ENCODE data around the gene LAMTOR2.

Gene LAMTOR2

DNA sequence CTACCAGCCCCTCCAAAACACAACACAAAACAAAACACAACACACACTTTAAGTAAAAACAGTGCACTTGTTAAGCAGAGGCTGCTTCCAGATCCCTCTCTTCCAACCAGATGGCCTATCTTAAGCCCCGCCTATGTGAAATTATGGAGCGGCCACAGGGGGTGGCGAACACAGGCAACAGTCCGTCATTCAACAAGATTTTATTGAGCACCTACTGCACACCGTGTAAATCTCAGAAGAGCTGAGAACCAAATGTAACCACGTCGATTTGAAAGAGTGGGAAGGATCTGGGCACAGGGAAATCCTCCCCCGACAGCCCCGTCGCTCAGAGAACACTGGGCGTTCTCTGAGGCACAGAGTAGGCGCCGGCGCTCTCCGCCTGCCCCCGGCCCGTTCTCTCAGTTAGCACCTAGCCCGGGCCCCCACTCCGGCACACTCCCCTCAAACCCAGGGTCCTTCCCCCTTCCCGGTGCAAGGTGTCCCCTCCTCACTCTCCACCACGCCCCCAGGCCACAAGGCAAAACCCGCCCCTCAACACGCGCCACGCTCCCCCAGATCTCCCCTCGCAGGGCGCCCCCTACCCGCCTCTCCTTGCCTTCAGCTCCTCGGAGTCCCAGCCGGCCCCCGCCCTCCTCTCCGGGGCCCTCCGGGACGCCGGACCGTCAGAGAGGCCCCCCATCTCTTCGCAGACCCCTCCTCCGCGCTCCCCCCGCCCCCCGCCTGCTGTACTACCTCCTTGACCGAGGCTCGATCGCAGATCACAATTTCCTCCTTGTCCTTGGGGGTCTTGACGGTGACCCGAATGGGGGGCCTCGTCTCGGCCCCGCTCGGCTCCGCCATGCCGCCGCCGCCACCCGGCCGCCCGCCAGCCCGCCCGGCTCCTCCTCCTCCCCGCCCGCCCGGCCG is 1.5 kb upstream of the LAMTOR2 start:
- H3K36me3 ChIP-seq (ENCODE audit: control insufficient read depth in 1 of 2, insufficient read depth in 2 of 2, low read length in 2 of 2) = peaks cover 20 to 25% of the 10 kb centered on the region in 2 experiments
- H4K12ac ChIP-seq (ENCODE audit: low read depth, low read length) = no peak overlapping the region
- H2AFZ ChIP-seq (ENCODE audit: insufficient read depth, low read length, poor library complexity) = peak overlapping the region; percentile 58
- no peak overlapping the region for H2BK12ac ChIP-seq (ENCODE audit: low read length)
- H3K4me1 ChIP-seq (ENCODE audit: control insufficient read depth in 1 of 2, insufficient read depth in 2 of 2, low read length in 2 of 2) = peaks cover 4 to 5% of the 10 kb centered on the region in 2 experiments
- peak overlapping the region; percentile 10 for H3K18ac ChIP-seq (ENCODE audit: low read length)
- peaks cover 18% of the 10 kb centered on the region for H3K79me1 ChIP-seq (ENCODE audit: low read length)
- H2AK5ac ChIP-seq (ENCODE audit: low read length) = no peak overlapping the region
- peak overlapping the region; percentile 75 for H3K9ac ChIP-seq (ENCODE audit: low read length)
- peak overlapping the region; percentile 65 for H3K14ac ChIP-seq (ENCODE audit: low read length)
- peak overlapping the region; percentile 35 for H3K4ac ChIP-seq (ENCODE audit: low read depth, low read length)
- no peaks in the 10 kb centered on the region for H3K9me3 ChIP-seq (ENCODE audit: insufficient read depth, low read depth, low read length)
- no CpG with 5 or more reads among the region's 63 CpGs for WGBS (ENCODE audit: extremely low coverage, insufficient coverage, insufficient read length)
- H4K8ac ChIP-seq (ENCODE audit: low read depth, low read length) = peak overlapping the region; percentile 1
- no peak overlapping the region for H2BK120ac ChIP-seq (ENCODE audit: insufficient read depth, low read length, poor library complexity)
- H2BK5ac ChIP-seq (ENCODE audit: low read depth, low read length, poor library complexity) = peak overlapping the region; percentile 28
- H3K79me2 ChIP-seq (ENCODE audit: control insufficient read depth, insufficient read depth, low read length, poor library complexity) = peaks cover 13% of the 10 kb centered on the region
- peak overlapping the region; percentile 85 for H3K4me2 ChIP-seq (ENCODE audit: low read length)
- H3K4me3 ChIP-seq (ENCODE audit: low read depth, low read length) = peak overlapping the region; percentile 83
- H3K27me3 ChIP-seq (ENCODE audit: insufficient read depth, low read length) = no peaks in the 10 kb centered on the region
- peak; percentile 46 to 77 for DNase-seq
- no peak overlapping the region for H3K23ac ChIP-seq (ENCODE audit: low read length)
- peak overlapping the region; percentile 63 for H3K27ac ChIP-seq (ENCODE audit: low read depth, low read length)
- peak overlapping the region; percentile 89 for H4K91ac ChIP-seq (ENCODE audit: low read depth, low read length)

DNA sequence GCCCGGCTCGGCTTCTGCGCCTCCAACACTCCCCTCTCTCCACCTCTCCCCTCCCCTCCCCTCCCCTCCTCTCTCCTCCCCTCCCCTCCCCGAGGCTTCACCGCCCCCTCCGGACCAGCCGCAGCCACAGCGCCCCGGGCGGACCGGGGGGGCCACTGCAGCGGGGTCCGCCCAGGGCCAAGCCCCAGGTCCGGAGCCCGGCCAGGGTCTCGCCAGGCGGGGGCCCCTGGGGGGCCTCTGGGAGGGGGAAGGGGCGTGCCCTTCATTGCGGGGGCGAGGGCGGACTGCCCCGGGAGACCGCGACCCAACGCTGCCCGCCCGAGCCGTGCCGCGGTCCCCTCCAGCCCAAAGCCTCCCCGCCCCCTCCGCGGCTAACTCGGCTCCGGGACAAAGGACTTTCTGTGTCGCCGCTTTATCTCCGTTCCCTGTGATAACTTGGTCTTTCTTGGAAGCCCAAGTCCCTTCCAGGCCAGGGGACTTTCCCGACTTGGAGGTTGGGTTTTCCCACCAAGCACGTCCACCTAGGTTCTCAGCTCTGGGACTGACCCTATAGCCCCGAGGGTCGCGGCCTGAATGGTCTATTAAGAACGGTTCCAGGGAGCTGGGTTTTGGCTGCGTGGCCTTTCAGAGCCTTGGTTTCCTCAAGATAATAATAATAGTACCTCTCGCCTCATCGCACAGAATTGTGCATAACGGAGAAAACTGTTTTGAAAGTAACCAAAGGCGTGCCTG is 648 bp upstream of the LAMTOR2 start, which contains the start of gene UBQLN4:
TSS of gene UBQLN4 (minus strand) at position 31 of the 732 bp plus-strand sequence. CDS start 97 bp downstream, outside the sequence.
- H3K9ac ChIP-seq (ENCODE audit: low read length) = peak within 1 kb of the TSS; percentile 95
- no peaks in the 10 kb centered on the region for H3K27me3 ChIP-seq (ENCODE audit: insufficient read depth, low read length)
- H3K18ac ChIP-seq (ENCODE audit: low read length) = peak within 1 kb of the TSS; percentile 90
- peak within 1 kb of the TSS; percentile 94 for H4K91ac ChIP-seq (ENCODE audit: low read depth, low read length)
- peaks cover 14 to 22% of the 10 kb centered on the region in 2 experiments for H3K36me3 ChIP-seq (ENCODE audit: control insufficient read depth in 1 of 2, insufficient read depth in 2 of 2, low read length in 2 of 2)
- WGBS (ENCODE audit: extremely low coverage, insufficient coverage, insufficient read length) = no CpG with 5 or more reads among the region's 49 CpGs
- H4K12ac ChIP-seq (ENCODE audit: low read depth, low read length) = peak within 1 kb of the TSS; percentile 88
- peak within 1 kb of the TSS; percentile 94 for H3K4me3 ChIP-seq (ENCODE audit: low read depth, low read length)
- peak within 1 kb of the TSS; percentile 89 for H2BK5ac ChIP-seq (ENCODE audit: low read depth, low read length, poor library complexity)
- H3K23ac ChIP-seq (ENCODE audit: low read length) = no peak within 1 kb of the TSS
- H3K14ac ChIP-seq (ENCODE audit: low read length) = peak within 1 kb of the TSS; percentile 92
- H3K4me1 ChIP-seq (ENCODE audit: control insufficient read depth in 1 of 2, insufficient read depth in 2 of 2, low read length in 2 of 2) = peaks cover 4 to 5% of the 10 kb centered on the region in 2 experiments
- peaks cover 18% of the 10 kb centered on the region for H3K79me1 ChIP-seq (ENCODE audit: low read length)
- DNase-seq = peak; percentile 63 to 82
- peak within 1 kb of the TSS; percentile 78 for H2BK120ac ChIP-seq (ENCODE audit: insufficient read depth, low read length, poor library complexity)
- H3K9me3 ChIP-seq (ENCODE audit: insufficient read depth, low read depth, low read length) = no peaks in the 10 kb centered on the region
- H3K4ac ChIP-seq (ENCODE audit: low read depth, low read length) = peak within 1 kb of the TSS; percentile 81
- H3K4me2 ChIP-seq (ENCODE audit: low read length) = peak within 1 kb of the TSS; percentile 98
- H2AFZ ChIP-seq (ENCODE audit: insufficient read depth, low read length, poor library complexity) = peak within 1 kb of the TSS; percentile 86
- peak within 1 kb of the TSS; percentile 83 for H2AK5ac ChIP-seq (ENCODE audit: low read length)
- H3K27ac ChIP-seq (ENCODE audit: low read depth, low read length) = peak within 1 kb of the TSS; percentile 98
- peak within 1 kb of the TSS; percentile 45 for H2BK12ac ChIP-seq (ENCODE audit: low read length)
- H3K79me2 ChIP-seq (ENCODE audit: control insufficient read depth, insufficient read depth, low read length, poor library complexity) = peaks cover 13% of the 10 kb centered on the region
- H4K8ac ChIP-seq (ENCODE audit: low read depth, low read length) = peak within 1 kb of the TSS; percentile 96

DNA sequence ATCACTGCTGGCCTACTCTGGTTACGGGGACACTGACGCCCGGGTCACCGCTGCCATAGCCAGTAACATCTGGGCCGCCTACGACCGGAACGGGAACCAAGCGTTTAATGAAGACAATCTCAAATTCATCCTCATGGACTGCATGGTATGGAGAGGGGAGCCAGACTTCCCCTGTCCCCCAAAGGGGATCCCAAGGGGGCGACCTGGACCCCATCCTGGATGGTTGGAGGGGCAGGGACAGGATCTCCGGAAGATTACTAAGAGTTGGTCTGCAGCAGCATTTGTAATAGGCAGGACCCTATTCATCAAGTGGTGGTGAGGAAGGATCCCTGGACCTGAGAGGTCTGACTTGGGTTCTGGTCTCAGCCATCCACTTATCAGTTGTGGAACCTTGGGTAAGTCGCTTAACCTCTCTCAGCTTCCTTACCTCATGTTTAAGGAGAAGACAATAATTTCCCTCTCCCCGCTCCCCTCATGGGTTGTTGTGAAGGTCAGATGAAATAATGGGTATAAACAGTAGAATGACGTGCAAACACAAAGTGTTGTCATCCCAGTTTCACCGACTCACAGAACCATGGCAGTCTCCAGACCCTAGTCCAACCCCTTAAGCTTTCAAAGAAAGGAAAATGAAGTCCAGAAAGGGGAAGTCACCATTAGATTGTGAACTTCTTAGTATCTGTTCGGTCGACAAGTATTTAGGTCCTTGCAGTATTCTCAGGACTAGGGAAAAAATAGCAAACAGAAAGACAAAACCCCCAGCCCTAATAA is 883 bp downstream of the LAMTOR2 start:
- H4K12ac ChIP-seq (ENCODE audit: low read depth, low read length) = peak overlapping the region; percentile 63
- H3K4me1 ChIP-seq (ENCODE audit: control insufficient read depth in 1 of 2, insufficient read depth in 2 of 2, low read length in 2 of 2) = peaks cover 4 to 5% of the 10 kb centered on the region in 2 experiments
- no CpG with 5 or more reads among the region's 17 CpGs for WGBS (ENCODE audit: extremely low coverage, insufficient coverage, insufficient read length)
- peaks cover 18% of the 10 kb centered on the region for H3K79me1 ChIP-seq (ENCODE audit: low read length)
- peak overlapping the region; percentile 62 for H4K91ac ChIP-seq (ENCODE audit: low read depth, low read length)
- peaks cover 7% of the 10 kb centered on the region in 2 experiments for H3K36me3 ChIP-seq (ENCODE audit: control insufficient read depth in 1 of 2, insufficient read depth in 2 of 2, low read length in 2 of 2)
- H3K4ac ChIP-seq (ENCODE audit: low read depth, low read length) = peak overlapping the region; percentile 75
- H4K8ac ChIP-seq (ENCODE audit: low read depth, low read length) = peak overlapping the region; percentile 96
- peak overlapping the region; percentile 92 for H2AFZ ChIP-seq (ENCODE audit: insufficient read depth, low read length, poor library complexity)
- no peak for DNase-seq
- peak overlapping the region; percentile 89 for H3K18ac ChIP-seq (ENCODE audit: low read length)
- H3K9ac ChIP-seq (ENCODE audit: low read length) = peak overlapping the region; percentile 84
- peaks cover 13% of the 10 kb centered on the region for H3K79me2 ChIP-seq (ENCODE audit: control insufficient read depth, insufficient read depth, low read length, poor library complexity)
- H3K27me3 ChIP-seq (ENCODE audit: insufficient read depth, low read length) = no peaks in the 10 kb centered on the region
- H2AK5ac ChIP-seq (ENCODE audit: low read length) = peak overlapping the region; percentile 77
- peak overlapping the region; percentile 75 for H3K14ac ChIP-seq (ENCODE audit: low read length)
- H2BK5ac ChIP-seq (ENCODE audit: low read depth, low read length, poor library complexity) = peak overlapping the region; percentile 37
- H3K23ac ChIP-seq (ENCODE audit: low read length) = no peak overlapping the region
- peak overlapping the region; percentile 81 for H3K4me2 ChIP-seq (ENCODE audit: low read length)
- no peaks in the 10 kb centered on the region for H3K9me3 ChIP-seq (ENCODE audit: insufficient read depth, low read depth, low read length)
- peak overlapping the region; percentile 33 for H2BK120ac ChIP-seq (ENCODE audit: insufficient read depth, low read length, poor library complexity)
- no peak overlapping the region for H2BK12ac ChIP-seq (ENCODE audit: low read length)
- peak overlapping the region; percentile 42 for H3K27ac ChIP-seq (ENCODE audit: low read depth, low read length)
- peak overlapping the region; percentile 94 for H3K4me3 ChIP-seq (ENCODE audit: low read depth, low read length)
